ENCODE measurements around the gene LRRC27.
"Not testable (repeated sequence)": the region's sequence is repeated elsewhere in the genome, so short reads cannot be mapped to it uniquely, and the experiment has no call there.

The LRRC27 gene

GRCh38 chr10:132374176-132374575 lies 42.2 kb downstream of the LRRC27 start:
- no peak overlapping the region for H3K4me3 Mint-ChIP-seq
- H3K9me3 Mint-ChIP-seq: peaks cover under 1% of the 10 kb centered on the region
- no peak overlapping the region for H3K27ac Mint-ChIP-seq
- peaks cover 30% of the 10 kb centered on the region for H3K36me3 Mint-ChIP-seq (ENCODE audit: low read depth)
- TF ChIP-seq CTCF (IDR thresholded peaks at IDR 0.05; ENCODE audit: unreplicated experiment in 3 of 3): no peak
- no peaks in the 10 kb centered on the region for H3K4me1 Mint-ChIP-seq
- peaks cover 8% of the 10 kb centered on the region for H3K27me3 Mint-ChIP-seq (ENCODE audit: low read depth)

GRCh38 chr10:132374612-132375011 lies 42.6 kb downstream of the LRRC27 start:
- no peak for TF ChIP-seq CTCF (IDR thresholded peaks at IDR 0.05; ENCODE audit: unreplicated experiment in 3 of 3)
- H3K27ac Mint-ChIP-seq: no peak overlapping the region
- H3K4me1 Mint-ChIP-seq: no peaks in the 10 kb centered on the region
- no peak overlapping the region for H3K4me3 Mint-ChIP-seq
- peaks cover 3% of the 10 kb centered on the region for H3K9me3 Mint-ChIP-seq
- peaks cover 8% of the 10 kb centered on the region for H3K27me3 Mint-ChIP-seq (ENCODE audit: low read depth)
- peaks cover 32% of the 10 kb centered on the region for H3K36me3 Mint-ChIP-seq (ENCODE audit: low read depth)

GRCh38 chr10:132375116-132375794 lies 43.3 kb downstream of the LRRC27 start:
- no peak for TF ChIP-seq CTCF (IDR thresholded peaks at IDR 0.05; ENCODE audit: unreplicated experiment in 3 of 3)
- H3K4me1 Mint-ChIP-seq: no peaks in the 10 kb centered on the region
- peaks cover 3% of the 10 kb centered on the region for H3K9me3 Mint-ChIP-seq
- no peak overlapping the region for H3K4me3 Mint-ChIP-seq
- H3K27me3 Mint-ChIP-seq (ENCODE audit: low read depth): peaks cover 8% of the 10 kb centered on the region
- peaks cover 32% of the 10 kb centered on the region for H3K36me3 Mint-ChIP-seq (ENCODE audit: low read depth)
- H3K27ac Mint-ChIP-seq: no peak overlapping the region

- Mint-ChIP-seq H3K27ac (no peak overlapping the region), H3K9me3 (peaks cover 3% of the 10 kb centered on the region), H3K27me3 (ENCODE audit: low read depth) (peaks cover 8% of the 10 kb centered on the region), H3K36me3 (ENCODE audit: low read depth) (peaks cover 29% of the 10 kb centered on the region), H3K4me3 (no peak overlapping the region), H3K4me1 (no peaks in the 10 kb centered on the region)
- no peak for TF ChIP-seq CTCF (IDR thresholded peaks at IDR 0.05; ENCODE audit: unreplicated experiment in 3 of 3)
Measured at GRCh38 chr10:132375795-132376297, 43.9 kb downstream of the LRRC27 start.

- H3K36me3 Mint-ChIP-seq (ENCODE audit: low read depth): peaks cover 28% of the 10 kb centered on the region
- no peak overlapping the region for H3K27ac Mint-ChIP-seq
- peaks cover 8% of the 10 kb centered on the region for H3K27me3 Mint-ChIP-seq (ENCODE audit: low read depth)
- H3K4me3 Mint-ChIP-seq: no peak overlapping the region
- H3K4me1 Mint-ChIP-seq: no peaks in the 10 kb centered on the region
- no peak for TF ChIP-seq CTCF (IDR thresholded peaks at IDR 0.05; ENCODE audit: unreplicated experiment in 3 of 3)
- H3K9me3 Mint-ChIP-seq: peaks cover 3% of the 10 kb centered on the region
Measured at GRCh38 chr10:132376394-132376851, 44.4 kb downstream of the LRRC27 start.

- Mint-ChIP-seq H3K27ac (no peak overlapping the region), H3K4me1 (peaks cover 1% of the 10 kb centered on the region), H3K36me3 (ENCODE audit: low read depth) (peaks cover 28% of the 10 kb centered on the region), H3K9me3 (peaks cover 3% of the 10 kb centered on the region), H3K4me3 (no peak overlapping the region), H3K27me3 (ENCODE audit: low read depth) (peaks cover 11% of the 10 kb centered on the region)
- no peak for TF ChIP-seq CTCF (IDR thresholded peaks at IDR 0.05; ENCODE audit: unreplicated experiment in 3 of 3)
Measured at GRCh38 chr10:132377326-132377725, 45.3 kb downstream of the LRRC27 start.

- H3K4me1 Mint-ChIP-seq: peaks cover 10% of the 10 kb centered on the region
- not testable (repeated sequence) for H3K4me3 Mint-ChIP-seq, H3K27ac Mint-ChIP-seq, H3K9me3 Mint-ChIP-seq
- H3K36me3 Mint-ChIP-seq (ENCODE audit: low read depth): peaks cover 23% of the 10 kb centered on the region
- H3K27me3 Mint-ChIP-seq (ENCODE audit: low read depth): peaks cover 13% of the 10 kb centered on the region
Measured at GRCh38 chr10:132379026-132379425, 47.0 kb downstream of the LRRC27 start.

GRCh38 chr10:132380986-132381385 lies 49.0 kb downstream of the LRRC27 start:
- Mint-ChIP-seq H3K27me3 (ENCODE audit: low read depth) (peaks cover 13% of the 10 kb centered on the region), H3K36me3 (ENCODE audit: low read depth) (peaks cover 20% of the 10 kb centered on the region), H3K4me1 (peaks cover 27% of the 10 kb centered on the region)
- not testable (repeated sequence) for H3K27ac Mint-ChIP-seq, H3K9me3 Mint-ChIP-seq, H3K4me3 Mint-ChIP-seq
